Skin of body (tissue), 2 donors: ENCODE results near the gene SMARCB1. TPM values are rescaled to one million over a fixed set of nuclear protein-coding genes. Genes with fewer than 3 reads are reported as not detected.
"Not testable (repeated sequence)": the region's sequence is repeated elsewhere in the genome, so short reads cannot be mapped to it uniquely, and the experiment has no call there.

Experiments used
- DNase-seq: peaks from one replicate; lab custom pipeline; 2025; lab: John Stamatoyannopoulos, UW
- total RNA-seq: library from RNA; depleted of rRNA; stranded (reverse); fragments of >200 nt; gene quantifications from one replicate; pipeline ENCODE4 v1.2.3, GENCODE V29; 2014

Gene SMARCB1
- total RNA-seq, 1 donor from 2014 or later, result 24.8 TPM

DNA sequence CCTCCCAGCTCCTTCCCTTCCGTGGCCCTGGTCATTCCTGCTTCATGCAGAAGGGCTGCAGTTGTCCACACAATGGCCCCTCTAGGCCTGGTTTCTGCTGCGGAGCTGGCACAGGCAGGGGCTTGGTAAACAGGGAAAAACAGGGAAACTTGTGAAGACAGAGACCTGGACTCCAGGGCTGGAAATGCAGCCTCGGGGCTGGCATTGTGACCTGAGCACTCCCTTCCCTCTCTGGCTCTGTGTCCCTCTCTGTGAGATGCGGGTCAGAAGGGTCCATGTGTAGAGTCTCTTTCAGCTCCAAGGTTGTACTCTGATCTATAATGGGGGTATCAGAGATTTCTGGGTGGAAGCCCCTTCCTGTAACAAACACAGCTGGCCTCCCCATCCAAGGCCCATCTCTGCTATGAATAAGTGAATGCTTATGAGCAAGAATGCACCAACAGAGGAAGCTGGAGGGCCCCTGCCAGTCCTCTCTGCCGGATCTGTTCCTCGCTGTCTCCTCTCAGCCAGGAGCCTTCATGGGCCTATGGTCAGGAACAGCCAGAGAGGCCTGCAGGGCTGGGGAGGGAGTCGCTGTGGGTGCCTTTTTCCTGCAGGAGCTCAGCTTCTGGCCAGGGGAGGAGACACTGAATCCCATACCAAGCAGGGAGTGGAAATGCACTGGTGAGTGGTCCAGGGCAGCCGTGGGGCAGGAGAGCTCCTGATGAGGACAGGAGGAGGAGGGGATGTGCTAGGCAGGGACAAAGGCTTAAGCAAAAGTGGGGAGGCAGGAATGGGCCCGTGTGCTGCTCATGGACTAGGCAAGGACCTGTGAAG is 58.7 kb downstream of the SMARCB1 start:
- DNase-seq, result no peak

DNA sequence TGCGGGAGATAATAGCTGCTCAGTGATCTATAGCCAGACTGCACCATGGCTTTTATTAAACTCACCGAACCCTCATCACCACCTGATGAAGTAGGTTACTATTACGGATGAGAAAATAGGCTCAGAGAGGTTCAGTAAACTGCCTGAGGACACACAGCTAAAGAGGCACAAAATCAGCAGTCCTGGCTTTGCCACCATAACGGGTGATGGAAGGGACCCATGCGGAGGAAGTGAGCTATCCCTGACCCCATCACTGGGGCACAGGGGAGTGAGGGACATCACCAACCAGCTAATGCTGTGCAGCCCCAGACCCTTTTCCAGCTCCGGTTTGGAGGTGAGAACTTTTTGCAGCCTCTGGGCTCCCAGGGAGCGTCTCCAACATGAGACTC is 59.3 kb downstream of the SMARCB1 start:
- no peak for DNase-seq

DNA sequence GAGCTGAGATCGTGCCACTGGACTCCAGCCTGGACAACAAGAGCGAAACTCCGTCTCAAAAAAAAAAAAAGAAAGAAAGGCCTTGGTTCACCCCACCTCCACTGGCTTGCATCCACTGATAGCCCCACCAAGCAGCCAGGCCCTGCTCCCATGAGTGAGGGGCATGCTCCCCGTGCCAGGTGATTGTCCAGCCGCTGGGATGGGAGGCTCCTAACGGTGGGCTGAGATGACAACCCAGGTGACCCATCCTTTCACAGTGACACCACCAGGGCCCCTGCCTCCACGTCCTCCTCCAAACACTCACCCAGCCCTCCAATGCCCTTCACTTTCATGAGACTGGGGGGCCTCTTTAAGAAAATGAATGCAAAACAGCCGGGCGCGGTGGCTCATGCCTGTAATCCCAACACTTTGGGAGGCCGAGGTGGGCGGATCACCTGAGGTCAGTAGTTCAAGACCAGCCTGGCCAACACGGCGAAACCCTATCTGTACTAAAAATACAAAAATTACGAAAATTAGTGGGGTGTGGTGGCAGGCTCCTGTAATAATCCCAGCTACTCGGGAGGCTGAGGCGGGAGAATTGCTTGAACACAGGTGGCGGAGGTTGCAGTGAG is 60.6 kb downstream of the SMARCB1 start:
- no peak for DNase-seq

DNA sequence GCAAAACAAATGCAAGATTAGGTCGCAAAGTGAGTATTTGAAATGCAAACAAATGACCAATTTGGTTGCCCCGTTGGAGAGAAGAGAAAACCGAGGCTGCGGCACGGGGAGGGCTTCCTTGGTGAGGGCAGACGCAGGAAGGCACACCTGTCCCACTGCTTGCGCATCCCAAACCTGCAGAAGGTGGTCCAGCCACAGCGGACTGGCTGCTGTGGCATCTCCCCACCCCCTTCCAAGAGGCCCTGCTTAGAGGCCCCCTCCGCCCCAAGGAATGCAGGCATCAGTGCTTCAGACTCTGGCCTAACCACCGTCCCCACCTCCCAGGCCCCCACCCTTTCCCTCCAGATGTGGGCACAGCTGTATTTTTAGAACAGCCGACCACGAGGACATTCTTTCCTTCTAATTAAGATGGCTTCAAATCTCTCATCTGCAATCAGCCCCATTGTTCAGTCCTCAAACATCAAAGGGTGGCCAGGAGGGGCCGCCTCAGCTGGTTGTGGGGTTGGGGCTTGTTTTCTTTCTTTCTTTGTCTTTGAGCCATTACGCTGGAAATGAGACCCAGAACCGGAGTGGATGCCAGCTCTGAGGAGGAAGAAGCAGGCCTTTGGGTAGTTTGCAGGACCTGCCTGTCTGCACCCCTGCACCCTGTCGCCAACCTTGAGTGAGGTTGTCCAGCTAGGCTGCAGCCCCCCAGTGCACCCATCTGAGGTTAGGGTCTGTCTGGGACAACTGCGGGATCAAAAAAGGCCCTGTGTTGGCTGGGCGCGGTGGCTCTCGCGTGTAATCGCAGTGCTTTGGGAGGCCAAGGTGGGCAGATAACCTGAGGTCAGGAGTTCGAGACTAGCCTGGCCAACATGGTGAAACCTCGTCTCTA is 61.5 kb downstream of the SMARCB1 start:
- DNase-seq, result no peak

DNA sequence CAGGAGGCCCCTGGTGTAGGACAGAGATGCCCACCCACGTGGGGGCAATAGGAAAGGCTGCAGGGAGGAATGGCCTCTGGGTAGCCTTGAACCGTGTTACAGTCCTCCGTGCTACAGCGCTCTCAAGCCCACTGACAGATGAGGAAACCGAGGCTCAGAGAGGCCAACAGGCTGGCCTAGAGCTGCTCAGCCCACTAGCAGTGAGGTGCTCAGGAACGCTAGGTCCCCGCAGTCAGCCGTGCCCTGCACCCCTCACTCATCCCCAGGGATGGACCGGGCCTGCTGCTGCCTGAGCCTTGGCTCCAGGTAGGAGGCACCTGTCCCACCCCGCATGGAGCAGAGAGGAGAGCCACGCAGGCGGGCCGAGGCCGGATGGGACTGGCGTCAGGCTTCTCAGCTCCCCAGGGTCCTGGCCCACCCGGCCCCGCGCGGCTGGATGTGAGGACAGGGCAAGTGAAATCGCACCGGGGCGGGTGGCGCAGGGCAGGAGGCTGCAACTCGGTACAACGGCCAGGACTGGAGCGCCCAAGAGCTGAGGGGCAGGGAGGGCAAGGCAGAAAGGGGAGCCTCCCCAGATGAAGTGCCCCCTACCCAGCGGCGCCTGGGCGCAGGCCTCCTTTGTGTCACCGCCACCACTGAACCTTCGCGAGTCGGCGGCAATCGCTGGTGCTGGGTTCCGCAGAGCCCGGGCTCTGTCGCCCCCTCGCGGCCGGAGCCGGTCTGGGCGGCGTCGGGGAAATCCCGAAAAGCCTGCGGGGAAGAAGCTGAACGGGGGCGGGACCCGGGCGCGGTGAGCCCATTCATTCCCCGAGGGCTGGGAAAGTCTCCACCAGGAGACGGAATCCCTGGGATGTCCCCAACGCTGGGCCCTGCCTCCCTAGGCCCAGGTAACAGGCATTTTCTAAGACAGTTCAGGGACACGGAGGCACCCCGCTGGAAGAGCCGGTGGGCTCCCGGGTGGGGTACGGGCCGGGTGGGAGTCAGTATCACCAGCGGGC is 62.5 kb downstream of the SMARCB1 start:
- DNase-seq, result peak; percentile 28

DNA sequence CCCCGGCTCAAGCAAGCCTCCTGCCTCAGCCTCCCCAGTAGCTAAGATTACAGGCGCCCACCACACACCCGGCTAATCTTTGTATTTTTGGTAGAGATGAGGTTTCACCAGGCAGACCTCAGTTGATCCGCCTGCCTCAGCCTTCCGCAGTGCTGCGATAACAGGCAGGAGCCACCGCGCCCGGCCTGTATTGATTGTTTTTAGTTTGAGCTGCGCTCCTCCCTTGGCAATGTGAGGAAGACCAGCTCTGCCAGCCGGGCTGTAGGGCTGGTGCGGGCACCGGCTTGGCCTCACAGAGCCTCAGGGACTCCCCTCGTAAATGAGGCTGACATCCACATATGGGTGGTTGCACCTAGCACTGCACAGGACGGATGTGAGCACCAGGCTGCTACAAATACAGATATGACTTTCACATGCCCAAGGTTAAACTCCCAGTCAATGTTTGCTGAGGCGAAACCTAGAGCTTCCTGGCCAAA is 63.4 kb downstream of the SMARCB1 start:
- DNase-seq, result no peak

DNA sequence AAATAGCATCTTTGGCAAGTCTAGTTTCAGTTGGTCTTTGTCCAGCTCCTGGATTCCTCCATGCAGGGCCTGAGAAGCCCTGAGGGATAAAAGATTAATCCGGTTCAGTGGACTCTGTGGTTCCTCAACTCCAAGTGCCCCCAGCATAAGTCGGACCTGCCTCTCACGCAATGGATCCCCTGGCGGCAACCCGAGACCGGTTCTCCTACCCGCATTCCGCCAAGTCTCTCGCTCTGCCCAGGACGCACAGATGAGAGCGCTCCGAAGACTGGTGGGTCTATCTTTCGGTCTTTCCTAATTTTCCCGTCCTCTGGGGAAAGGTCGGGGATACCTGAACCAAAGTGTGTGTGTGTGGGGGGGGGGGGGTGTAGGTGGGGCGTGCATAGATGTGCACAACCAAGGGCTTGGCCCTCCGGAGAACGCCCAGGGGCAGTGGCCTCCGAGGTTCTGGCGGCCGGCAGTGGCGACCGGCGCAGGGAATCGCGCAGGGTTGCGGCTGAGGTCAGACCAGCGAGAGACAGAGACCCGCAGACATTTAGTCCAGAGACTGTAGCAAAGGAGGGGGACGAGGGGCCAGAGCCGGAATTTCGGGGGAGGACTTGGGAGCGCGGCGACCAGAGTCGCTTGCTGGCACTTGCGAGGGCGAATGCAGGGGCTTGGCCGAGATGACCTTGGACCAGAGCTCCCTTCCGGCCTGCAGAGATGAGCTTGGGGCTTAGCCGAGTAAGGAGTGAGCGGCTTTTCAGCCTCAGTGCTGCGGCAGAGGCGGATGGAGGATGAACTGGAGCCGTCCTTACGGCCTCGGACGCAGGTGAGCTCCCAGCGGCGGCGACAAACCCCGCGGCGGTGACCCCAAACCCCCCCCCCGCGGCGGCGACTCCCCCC is 70.2 kb downstream of the SMARCB1 start:
- peak; percentile 32 for DNase-seq

DNA sequence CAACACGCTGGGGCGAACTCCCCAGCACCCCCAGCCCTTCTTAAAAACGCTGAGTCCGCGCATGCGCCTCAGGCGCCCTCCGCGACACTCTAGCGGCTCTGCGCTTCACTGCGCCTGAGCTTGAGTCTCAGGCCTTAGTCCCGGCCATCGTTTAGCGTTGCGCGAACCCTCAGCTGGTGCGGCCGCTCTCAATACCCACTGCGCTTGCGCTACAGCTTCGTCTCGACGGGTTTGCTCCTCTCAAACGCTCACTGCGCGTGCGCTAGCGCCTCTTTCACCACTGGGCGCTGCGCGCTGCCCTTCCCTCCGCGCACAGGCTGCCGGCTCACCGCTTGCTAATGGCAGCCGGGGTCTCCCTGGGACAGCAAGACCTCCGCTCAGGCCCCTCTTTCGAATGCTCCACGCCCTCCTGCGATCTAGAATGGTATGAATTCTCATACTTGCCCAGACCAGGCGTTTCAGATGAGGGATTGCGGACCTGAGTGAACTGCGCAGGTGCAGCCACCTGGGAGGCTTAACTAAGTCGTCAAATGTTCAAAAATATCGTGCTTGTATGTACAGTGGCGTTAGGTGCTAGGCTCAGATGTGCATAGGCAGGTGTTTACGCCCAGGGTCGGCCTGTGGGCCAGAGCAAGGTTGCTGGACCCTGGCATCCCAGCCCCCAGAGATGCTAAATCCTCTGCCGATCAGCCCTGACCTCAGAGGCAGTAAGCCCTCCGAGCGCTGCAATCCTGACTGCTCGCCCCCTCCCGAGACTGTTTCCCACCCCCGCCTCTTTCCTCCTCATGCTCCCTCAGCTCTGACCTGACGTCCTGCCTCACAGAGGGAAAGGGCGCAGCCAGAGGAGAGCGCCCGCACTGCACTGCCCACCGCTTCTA is 71.1 kb downstream of the SMARCB1 start, which contains the start of gene SLC2A11:
Gene SLC2A11 (plus strand): TSS at position 270 of the 878 bp plus-strand sequence. CDS start 125 bp downstream, at position 395.
- peak; percentile 94 for DNase-seq

DNA sequence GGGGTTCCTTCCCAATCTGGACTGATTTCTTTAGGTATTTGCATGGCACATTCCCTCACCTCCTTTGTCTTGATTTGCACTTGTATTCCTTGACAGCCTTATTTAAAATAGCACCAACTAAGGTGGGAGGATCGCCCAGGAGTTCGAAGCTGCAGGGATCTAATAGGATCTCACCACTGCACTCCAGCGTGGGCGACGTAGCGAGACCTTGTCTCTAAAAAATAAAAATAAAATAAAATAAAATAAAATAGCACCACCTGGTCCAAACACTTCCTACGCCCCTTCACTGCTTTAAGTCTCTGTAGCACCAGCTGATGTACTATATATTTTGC is 71.7 kb downstream of the SMARCB1 start:
- DNase-seq, result no peak

DNA sequence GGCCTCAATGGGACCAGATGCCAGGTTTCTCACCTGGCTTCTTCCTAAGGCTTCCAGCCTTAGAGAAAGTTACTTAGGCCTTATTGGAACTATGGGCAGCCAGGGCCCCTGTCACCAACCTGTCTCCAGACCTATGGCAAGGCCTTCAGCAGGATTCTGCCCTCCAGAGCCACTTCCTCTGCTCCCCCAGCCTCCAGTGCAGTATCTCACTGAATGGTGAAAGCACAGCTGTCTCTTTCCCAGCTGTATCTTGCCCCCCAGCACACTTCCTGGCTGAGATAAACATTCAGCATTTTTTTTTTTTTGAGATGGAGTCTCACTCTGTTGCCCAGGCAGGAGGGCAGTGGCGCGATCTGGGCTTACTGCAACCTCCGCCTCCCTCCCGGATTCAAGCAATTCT is 72.4 kb downstream of the SMARCB1 start:
- DNase-seq, result no peak

DNA sequence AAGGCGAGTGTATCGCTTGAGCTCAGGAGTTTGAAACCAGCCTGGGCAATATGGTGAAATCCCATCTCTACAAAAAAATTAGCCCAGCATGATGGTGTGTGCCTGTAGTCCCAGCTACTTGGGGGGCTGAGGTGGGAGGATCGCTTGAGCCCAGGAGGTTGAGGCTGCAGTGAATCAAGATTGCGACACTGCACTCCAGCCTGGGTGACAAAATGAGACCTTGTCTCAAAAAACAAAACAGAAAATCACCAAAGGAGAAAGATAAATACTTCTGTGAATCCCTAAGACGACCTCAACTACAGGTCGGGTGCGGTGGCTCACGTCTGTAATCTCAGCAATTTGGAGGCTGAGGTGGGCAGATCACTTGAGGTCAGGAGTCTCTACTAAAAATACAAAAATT is 73.4 kb downstream of the SMARCB1 start:
- DNase-seq, result not testable (repeated sequence)

DNA sequence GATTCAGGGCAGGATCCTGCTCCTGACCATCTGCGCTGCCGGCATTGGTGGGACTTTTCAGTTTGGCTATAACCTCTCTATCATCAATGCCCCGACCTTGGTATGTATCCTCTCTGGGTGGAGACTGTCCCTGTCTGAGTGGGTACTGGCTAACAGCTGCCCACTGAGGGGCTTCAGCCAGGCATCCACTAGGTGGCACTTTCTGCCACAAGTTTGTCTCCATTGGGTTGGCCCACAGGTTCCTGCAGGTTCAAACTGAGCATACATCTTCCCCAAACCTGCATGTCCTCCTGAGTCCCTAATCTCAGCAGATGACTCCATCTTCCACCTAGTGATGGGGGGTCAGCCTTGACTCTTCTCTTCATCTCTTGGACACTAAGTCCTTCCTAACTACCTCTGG is 75.3 kb downstream of the SMARCB1 start:
- DNase-seq, result no peak

DNA sequence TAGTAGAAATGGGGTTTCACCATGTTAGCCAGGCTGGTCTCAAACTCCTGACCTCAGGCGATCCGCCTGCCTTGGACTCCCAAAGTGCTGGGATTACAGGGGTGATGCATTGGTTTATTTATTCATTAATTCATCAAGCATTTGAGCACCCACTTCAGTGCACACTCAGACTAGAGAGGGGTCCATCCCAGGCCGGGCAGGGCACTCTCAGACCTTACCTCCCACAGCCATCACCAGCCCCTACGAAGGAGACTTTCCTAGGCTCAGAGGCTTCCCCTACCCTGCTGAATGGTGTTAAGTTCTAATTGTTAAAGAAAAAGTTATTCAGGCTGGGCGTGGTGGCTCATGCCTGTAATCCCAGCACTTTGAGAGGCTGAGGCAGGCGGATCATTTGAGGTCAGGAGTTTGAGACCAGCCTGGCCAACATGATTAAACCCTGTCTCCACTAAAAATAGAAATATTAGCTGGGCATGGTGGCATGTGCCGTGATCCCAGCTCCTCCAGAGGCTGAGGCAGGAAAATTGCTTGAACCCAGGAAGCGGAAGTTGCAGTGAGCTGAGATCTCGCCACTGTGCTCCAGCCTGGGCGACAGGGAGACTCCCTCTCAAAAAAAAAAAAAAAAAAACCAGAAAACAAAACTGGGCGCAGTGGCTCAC is 77.9 kb downstream of the SMARCB1 start:
- DNase-seq, result not testable (repeated sequence)

DNA sequence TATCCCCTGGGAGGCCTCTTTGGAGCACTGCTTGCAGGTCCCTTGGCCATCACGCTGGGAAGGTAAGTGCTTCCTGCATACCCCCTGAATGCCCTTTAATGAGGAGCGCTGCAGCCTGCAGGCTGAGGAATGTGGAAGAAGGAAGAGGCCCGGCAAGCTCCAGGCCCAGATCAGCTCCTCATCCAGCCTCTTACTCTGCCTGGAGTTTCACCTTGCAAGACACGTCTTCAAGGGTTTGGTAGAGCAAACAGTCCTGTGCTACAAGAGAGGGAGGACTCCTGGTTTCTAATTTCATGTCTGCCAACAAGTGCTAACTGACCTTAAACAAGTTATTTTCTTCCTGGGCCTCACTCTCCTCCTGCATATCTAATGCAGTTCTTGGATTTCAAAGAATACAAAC is 81.8 kb downstream of the SMARCB1 start:
- DNase-seq, result no peak

DNA sequence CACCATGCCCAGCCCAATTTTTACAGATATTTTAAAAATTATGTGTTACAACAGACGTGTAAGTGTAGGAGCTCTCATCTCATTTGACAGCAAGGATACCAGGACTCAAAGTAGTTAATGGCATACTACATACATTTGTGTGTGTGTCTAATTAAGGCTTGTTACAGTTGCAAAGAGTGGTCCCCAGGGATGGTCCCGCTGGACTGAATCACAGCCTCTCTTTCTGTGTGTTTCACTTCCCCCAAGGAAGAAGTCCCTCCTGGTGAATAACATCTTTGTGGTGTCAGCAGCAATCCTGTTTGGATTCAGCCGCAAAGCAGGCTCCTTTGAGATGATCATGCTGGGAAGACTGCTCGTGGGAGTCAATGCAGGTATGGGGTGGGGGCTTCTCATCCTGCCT is 88.1 kb downstream of the SMARCB1 start:
- DNase-seq, result no peak

DNA sequence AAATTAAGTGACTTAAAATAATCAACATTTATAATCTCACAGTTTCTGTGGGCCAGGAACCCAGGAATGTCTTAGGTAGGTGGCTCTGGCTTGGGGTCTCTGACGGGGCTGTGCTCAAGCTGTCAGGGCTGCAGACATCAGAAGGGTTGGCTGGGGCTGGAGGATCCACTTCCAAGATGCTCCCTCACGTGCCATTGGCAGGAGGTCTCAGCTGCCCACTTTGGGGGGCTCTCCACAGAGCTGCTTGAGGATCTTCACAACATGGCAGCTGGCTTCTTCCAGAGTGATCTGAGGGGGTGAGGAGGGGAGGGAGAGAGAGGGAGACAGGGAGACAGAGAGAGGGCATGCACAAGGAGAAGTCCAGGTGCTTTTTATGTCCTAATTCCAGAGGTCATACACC is 89.0 kb downstream of the SMARCB1 start:
- DNase-seq, result no peak

DNA sequence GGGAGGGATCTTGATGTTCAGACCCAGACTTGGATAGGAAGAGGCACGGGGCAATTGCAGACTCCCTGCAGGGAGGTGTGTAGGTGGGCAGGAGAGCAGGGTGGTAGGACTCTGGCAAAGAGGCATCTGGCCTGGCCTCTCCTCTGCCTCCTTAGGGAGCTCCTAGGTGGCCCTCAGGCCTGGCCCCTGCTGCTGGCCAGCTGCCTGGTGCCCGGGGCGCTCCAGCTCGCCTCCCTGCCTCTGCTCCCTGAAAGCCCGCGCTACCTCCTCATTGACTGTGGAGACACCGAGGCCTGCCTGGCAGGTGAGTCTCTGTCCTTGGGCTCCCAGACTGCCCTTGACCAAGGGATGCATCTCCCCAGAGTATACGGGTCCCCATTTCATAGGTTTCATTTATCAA is 90.8 kb downstream of the SMARCB1 start:
- DNase-seq, result no peak

DNA sequence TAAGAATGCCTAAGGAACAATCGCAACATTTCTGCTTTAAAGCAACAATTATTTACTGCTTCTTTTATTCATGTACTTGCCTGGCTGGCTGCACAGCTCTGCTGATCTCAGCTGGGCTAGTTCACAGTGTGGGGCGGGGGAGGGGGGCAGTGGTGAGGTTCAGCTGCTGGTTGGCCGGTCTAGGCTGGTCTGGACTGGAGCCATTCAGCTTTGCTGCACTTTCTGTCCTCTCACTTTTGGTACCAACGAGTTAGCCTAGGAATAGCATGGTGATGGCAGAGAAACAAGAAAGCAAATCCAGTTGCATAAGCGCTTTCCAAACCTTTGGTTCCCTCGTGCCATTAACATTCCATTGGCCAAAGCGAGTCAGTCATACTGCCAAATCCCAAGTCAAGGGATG is 91.5 kb downstream of the SMARCB1 start:
- DNase-seq, result no peak
